AG04449 (cell line): ENCODE data around the gene THADA.
"Not testable (repeated sequence)": the region's sequence is repeated elsewhere in the genome, so short reads cannot be mapped to it uniquely, and the experiment has no call there.

Experiments used
- CTCF ChIA-PET: fragments of 350-600 bp; formaldehyde crosslinking; extraction: SDS; loops from one replicate; lab custom pipeline; 2021; ENCODE audit warnings: antibody characterized with exemption; lab: Yijun Ruan, JAX
- POLR2A ChIA-PET: fragments of 400-600, 350-600 bp; formaldehyde crosslinking; extraction: SDS; loops from one replicate; lab custom pipeline; 2020; ENCODE audit warnings: antibody characterized with exemption, inconsistent platforms; lab: Yijun Ruan, JAX
- DNase-seq: peaks from one replicate; pipeline ENCODE4 v3.0.0-alpha.2; 2010; ENCODE audit warnings: low read depth, low spot score
- H3K4me3 ChIP-seq: 2 replicates; pipeline ENCODE4 v1.5.1; 2011; ENCODE audit warnings: low read depth, mild to moderate bottlenecking, control low read depth, low read length
- TF ChIP-seq, protein P1 (sequence below): IDR thresholded peaks from one replicate; pipeline ENCODE4 v1.5.1; 2011; ENCODE audit warnings: mild to moderate bottlenecking, moderate library complexity, low read length, control low read depth, inconsistent platforms; ENCODE audit not compliant: insufficient read depth; ENCODE audit errors: missing control alignments

The THADA gene

GRCh38 chr2:43539436-43539835 lies 56.4 kb downstream of the THADA start:
- POLR2A ChIA-PET, result no interaction called here
- CTCF ChIA-PET, result interaction anchor here (1.1 to 7.1 kb wide), 13 partner anchors 10 to 714 kb away, joined by 3 to 91 read pairs (median 15); no protein-coding TSS in a partner anchor
- TF ChIP-seq, protein P1, sequence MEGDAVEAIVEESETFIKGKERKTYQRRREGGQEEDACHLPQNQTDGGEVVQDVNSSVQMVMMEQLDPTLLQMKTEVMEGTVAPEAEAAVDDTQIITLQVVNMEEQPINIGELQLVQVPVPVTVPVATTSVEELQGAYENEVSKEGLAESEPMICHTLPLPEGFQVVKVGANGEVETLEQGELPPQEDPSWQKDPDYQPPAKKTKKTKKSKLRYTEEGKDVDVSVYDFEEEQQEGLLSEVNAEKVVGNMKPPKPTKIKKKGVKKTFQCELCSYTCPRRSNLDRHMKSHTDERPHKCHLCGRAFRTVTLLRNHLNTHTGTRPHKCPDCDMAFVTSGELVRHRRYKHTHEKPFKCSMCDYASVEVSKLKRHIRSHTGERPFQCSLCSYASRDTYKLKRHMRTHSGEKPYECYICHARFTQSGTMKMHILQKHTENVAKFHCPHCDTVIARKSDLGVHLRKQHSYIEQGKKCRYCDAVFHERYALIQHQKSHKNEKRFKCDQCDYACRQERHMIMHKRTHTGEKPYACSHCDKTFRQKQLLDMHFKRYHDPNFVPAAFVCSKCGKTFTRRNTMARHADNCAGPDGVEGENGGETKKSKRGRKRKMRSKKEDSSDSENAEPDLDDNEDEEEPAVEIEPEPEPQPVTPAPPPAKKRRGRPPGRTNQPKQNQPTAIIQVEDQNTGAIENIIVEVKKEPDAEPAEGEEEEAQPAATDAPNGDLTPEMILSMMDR, result no peak
- H3K4me3 ChIP-seq, result no peak overlapping the region
- no peak for DNase-seq

DNA sequence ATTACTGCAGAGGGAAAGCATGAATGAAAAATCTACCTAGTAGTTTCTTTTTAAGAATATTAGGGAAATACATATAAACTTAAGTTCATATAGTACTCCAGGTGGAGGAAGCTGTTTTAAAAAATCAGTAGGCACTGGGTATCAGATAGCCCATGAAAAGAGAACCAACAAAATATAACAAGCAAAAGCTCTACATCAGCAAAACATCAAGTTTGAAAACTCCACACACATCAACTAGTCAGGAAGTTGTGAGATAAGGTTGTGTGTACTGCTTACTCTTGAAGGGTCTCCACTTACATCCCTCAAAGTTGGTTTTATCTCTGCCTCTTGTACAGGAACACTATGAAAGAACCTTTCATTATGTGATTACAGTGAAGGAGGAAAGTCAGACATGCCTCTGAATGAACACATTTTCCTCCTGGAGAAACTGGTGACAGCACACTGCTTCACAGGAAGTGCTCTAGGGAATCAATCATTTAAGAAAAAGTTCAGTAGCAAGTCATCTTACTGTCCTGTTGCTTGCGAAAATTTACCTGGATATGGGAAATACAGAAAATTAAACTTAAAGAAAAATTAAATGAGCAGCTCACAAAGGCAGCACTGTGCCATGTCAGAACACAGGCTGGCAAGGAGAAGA lies 57.7 kb downstream of the THADA start:
- no peak overlapping the region for H3K4me3 ChIP-seq
- ChIA-PET POLR2A (no interaction called here), CTCF (interaction anchor here (0.6 to 7.1 kb wide), 12 partner anchors 9 to 712 kb away, joined by 3 to 91 read pairs (median 9); no protein-coding TSS in a partner anchor)
- TF ChIP-seq, protein P1, result no peak
- no peak for DNase-seq

- no peak overlapping the region for H3K4me3 ChIP-seq
- no peak for DNase-seq
- TF ChIP-seq, protein P1, result no peak
- CTCF ChIA-PET, result interaction anchor here (0.7 to 7.1 kb wide), 6 partner anchors 8 to 707 kb away, joined by 3 to 91 read pairs (median 20); no protein-coding TSS in a partner anchor
- POLR2A ChIA-PET, result no interaction called here
Observed at GRCh38 chr2:43537137-43537536, 58.7 kb downstream of the THADA start.

GRCh38 chr2:43534569-43534968 lies 61.3 kb downstream of the THADA start:
- H3K4me3 ChIP-seq, result no peak overlapping the region
- ChIA-PET POLR2A (no interaction called here), CTCF (interaction anchor here (0.8 to 1.2 kb wide), 2 partner anchors 8 to 294 kb away, joined by 3 to 5 read pairs; no protein-coding TSS in a partner anchor)
- TF ChIP-seq, protein P1, result no peak
- no peak for DNase-seq

DNA sequence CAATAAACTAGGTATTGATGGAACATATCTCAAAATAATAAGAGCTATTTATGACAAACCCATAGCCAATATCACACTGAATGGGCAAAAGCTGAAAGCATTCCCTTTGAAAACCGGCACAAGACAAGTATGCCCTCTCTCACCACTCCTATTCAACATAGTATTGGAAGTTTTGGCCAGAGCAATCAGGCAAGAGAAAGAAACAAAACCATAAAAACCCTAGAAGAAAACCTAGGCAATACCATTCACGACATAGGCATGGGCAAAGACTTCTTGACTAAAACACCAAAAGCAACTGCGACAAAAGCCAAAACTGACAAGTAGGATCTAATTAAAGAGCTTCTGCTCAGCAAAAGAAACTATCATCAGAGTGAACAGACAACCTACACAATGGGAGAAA lies 63.3 kb downstream of the THADA start:
- POLR2A ChIA-PET, DNase-seq, H3K4me3 ChIP-seq: not testable (repeated sequence)
- CTCF ChIA-PET, result interaction anchor here (0.8 to 0.9 kb wide), 2 partner anchors 14 to 52 kb away, joined by 3 to 4 read pairs; no protein-coding TSS in a partner anchor

DNA sequence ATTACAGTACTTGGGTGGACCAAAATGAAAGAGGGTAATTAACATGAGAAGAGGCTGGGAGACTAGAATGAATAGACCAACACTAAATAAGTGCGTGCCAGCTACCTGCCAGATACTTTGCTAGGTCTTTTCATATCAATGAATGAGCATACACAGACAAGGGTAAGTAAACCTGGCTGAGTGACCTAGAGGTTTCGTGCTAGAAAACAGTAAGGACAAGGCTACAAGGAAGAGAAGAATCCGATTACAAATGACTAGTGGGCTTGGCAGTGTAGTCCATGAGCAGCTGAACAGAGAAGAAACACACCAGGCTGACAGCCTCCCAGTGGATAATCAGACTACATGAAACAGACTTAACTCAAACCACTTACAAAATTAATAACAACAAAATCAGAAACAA lies 64.6 kb downstream of the THADA start:
- ChIA-PET POLR2A (interaction anchor here (0.6 kb wide), 1 partner anchor 10 kb away, joined by 3 read pairs; no protein-coding TSS in a partner anchor), CTCF (no interaction called here)
- no peak for DNase-seq
- H3K4me3 ChIP-seq, result no peak overlapping the region
- TF ChIP-seq, protein P1, result no peak
